ENCODE results near the gene RNASEH2B.

- no peak for TF ChIP-seq CTCF (IDR thresholded peaks at IDR 0.05; ENCODE audit: low read depth, low read length)
- TF ChIP-seq MAX (IDR thresholded peaks at IDR 0.05; ENCODE audit: low read depth, low read length), result no peak
- no peak for TF ChIP-seq POLR2A (IDR thresholded peaks at IDR 0.05; ENCODE audit: extremely low read depth, insufficient read length)
- no peak for TF ChIP-seq MYC (IDR thresholded peaks at IDR 0.05; ENCODE audit: low read depth, low read length)
Measured at GRCh38 chr13:50993371-50993770, 83.8 kb downstream of the RNASEH2B start.

Measured in NB4 (cell line).